ENCODE data around the gene TBX4.

The TBX4 gene

GRCh38 chr17:61495161-61495857 is 43.1 kb downstream of the TBX4 start:
- TF ChIP-seq CTCF (IDR thresholded peaks at IDR 0.05; ENCODE audit: control insufficient read depth, insufficient read depth, low read depth, low read length, missing control alignments): no peak
- peak; percentile 95 for DNase-seq (ENCODE audit: low read depth)
- H3K4me3 ChIP-seq (ENCODE audit: control insufficient read depth, low read depth, low read length): peak overlapping the region; percentile 31

- no peak for TF ChIP-seq CTCF (IDR thresholded peaks at IDR 0.05; ENCODE audit: control insufficient read depth, insufficient read depth, low read depth, low read length, missing control alignments)
- no peak overlapping the region for H3K4me3 ChIP-seq (ENCODE audit: control insufficient read depth, low read depth, low read length)
- DNase-seq (ENCODE audit: low read depth): no peak
Observed at GRCh38 chr17:61496174-61496956, 44.1 kb downstream of the TBX4 start.

GRCh38 chr17:61496957-61497653 is 44.9 kb downstream of the TBX4 start:
- H3K4me3 ChIP-seq (ENCODE audit: control insufficient read depth, low read depth, low read length): no peak overlapping the region
- TF ChIP-seq CTCF (IDR thresholded peaks at IDR 0.05; ENCODE audit: control insufficient read depth, insufficient read depth, low read depth, low read length, missing control alignments): no peak
- no peak for DNase-seq (ENCODE audit: low read depth)

- H3K4me3 ChIP-seq (ENCODE audit: control insufficient read depth, low read depth, low read length): no peak overlapping the region
- no peak for DNase-seq (ENCODE audit: low read depth)
- TF ChIP-seq CTCF (IDR thresholded peaks at IDR 0.05; ENCODE audit: control insufficient read depth, insufficient read depth, low read depth, low read length, missing control alignments): no peak
Observed at GRCh38 chr17:61498042-61498994, 46.1 kb downstream of the TBX4 start.

GRCh38 chr17:61499632-61500031 is 47.4 kb downstream of the TBX4 start:
- no peak overlapping the region for H3K4me3 ChIP-seq (ENCODE audit: control insufficient read depth, low read depth, low read length)
- no peak for TF ChIP-seq CTCF (IDR thresholded peaks at IDR 0.05; ENCODE audit: control insufficient read depth, insufficient read depth, low read depth, low read length, missing control alignments)
- no peak for DNase-seq (ENCODE audit: low read depth)

GRCh38 chr17:61500287-61500686 is 48.1 kb downstream of the TBX4 start:
- no peak for TF ChIP-seq CTCF (IDR thresholded peaks at IDR 0.05; ENCODE audit: control insufficient read depth, insufficient read depth, low read depth, low read length, missing control alignments)
- H3K4me3 ChIP-seq (ENCODE audit: control insufficient read depth, low read depth, low read length): no peak overlapping the region
- no peak for DNase-seq (ENCODE audit: low read depth)

Measured in AG09309 (cell line).